Stimulated activated CD8-positive, alpha-beta memory T cell treated with anti-CD3 and anti-CD28 coated beads, Interleukin-15, amount 100 ng/mL, for 24 hours (primary cell): ENCODE measurements around the gene ZSCAN10.

ENCODE experiments used
- DNase-seq: peaks from one replicate; pipeline ENCODE4 v3.0.0-alpha.2; 2020; ENCODE audit warnings: low read depth

ZSCAN10 gene

DNA sequence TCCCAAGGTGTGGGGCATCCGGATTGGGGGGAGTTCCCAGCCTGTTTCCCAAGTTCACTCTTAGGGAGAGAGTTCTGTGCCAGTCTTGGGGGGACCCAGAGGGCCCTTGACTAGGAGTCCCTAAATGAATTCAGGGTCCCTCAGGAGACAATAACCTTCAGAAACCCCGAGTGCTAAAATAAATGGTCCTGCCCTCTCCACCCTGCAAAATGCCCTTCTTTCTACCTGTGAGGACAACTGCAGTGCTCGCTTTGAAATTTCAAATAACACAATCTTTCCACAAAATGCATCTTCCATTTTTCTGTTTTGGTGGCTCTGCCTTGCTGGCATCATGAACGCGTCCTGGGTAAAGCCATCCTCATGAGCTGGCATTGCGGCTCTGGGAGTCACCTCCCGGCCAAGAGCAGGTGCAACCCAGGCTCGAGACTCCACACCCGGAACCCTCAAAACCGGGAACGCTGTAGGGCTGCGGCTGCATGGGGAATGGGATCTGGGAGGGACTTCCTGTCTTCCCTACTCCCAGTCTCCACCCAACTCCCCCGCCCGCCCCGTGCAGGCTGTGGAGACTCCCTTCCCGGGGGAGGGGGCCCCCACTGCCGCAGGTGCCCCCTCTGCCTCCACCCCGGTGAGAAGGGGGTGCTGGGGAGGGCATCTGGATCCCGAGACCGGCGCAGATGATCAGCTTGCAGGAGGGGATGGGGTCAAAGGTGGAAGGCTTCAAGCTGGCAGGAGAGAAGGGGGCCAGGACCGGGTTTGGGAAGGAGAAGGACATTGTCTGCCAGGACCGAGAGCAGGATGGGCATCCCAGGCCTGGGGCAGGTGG is 13.2 kb upstream of the ZSCAN10 start, which contains the start of gene ZNF205:
TSS of gene ZNF205 (plus strand) at position 529 of the 823 bp plus-strand sequence. CDS start 845 bp downstream, outside the sequence.
- DNase-seq = no peak

GRCh38 chr16:3106205-3106928 is 7.3 kb upstream of the ZSCAN10 start:
- peak; percentile 79 for DNase-seq

- no peak for DNase-seq
Observed at GRCh38 chr16:3101841-3102470, 2.9 kb upstream of the ZSCAN10 start.

- DNase-seq = no peak
Observed at GRCh38 chr16:3101018-3101840, 2.1 kb upstream of the ZSCAN10 start.

- peak; percentile 89 for DNase-seq
Observed at GRCh38 chr16:3099732-3100499, 822 bp upstream of the ZSCAN10 start.

DNA sequence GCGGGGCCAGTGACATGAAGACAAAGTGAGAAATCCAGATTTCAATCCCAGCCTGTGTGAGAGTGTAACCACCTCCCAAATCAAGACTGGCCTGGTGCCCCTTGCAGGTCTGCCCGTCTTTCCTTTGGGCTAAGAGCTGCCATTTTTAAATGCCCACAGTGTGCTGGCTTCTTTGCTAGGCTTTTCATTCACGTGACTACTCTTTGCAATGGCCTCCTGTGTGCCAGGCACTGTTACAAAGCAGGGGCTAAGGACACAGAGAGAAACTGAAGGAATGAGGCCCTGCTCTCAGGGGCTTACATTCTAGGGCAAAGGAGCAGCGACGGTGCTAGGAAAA is 269 bp upstream of the ZSCAN10 start:
- DNase-seq = no peak

- no peak for DNase-seq
Observed at GRCh38 chr16:3097266-3097665, 1.8 kb downstream of the ZSCAN10 start.

DNA sequence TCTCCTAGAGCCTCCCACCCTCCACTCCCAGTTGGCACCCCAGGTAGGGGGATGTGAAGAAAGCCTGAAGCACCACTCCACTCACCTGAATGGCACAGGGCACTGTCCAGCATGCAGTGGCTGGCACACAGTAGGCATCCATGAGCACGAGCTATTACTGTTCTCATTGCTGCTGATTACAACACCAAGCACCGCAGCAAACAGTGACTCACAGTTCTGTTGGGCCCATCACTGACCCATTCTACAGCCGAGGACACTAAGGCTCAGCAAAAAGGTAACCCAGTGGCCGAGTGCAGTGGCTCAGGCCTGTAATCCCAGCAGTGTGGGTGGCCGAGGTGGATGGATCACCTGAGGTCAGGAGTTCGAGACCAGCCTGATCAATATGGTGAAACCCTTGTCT is 2.7 kb downstream of the ZSCAN10 start:
- no peak for DNase-seq

DNA sequence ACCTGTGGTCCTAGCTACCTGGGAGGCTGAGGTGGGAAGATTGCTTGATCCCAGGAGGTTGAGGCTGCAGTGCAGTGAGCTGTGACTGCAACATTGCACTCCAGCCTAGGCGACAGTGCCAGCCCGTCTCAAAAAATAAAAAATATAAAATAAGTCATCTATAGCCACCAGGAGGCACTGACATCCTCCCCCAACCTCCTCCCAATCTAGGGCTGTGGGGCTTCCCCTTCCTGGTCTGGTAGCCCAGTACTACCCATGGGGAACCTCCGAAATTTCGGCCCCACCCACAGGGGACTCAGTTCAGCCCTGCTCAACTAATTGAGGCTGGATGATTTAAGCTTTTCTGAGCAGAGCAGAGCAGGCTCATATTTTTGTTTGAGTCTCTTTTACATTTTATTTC is 3.2 kb downstream of the ZSCAN10 start:
- no peak for DNase-seq

- no peak for DNase-seq
Observed at GRCh38 chr16:3094289-3095027, 4.6 kb downstream of the ZSCAN10 start.

- no peak for DNase-seq
Observed at GRCh38 chr16:3092501-3092941, 6.6 kb downstream of the ZSCAN10 start.

GRCh38 chr16:3091551-3091950 is 7.5 kb downstream of the ZSCAN10 start:
- DNase-seq = no peak

- no peak for DNase-seq
Observed at GRCh38 chr16:3089717-3090592, 9.1 kb downstream of the ZSCAN10 start.

DNA sequence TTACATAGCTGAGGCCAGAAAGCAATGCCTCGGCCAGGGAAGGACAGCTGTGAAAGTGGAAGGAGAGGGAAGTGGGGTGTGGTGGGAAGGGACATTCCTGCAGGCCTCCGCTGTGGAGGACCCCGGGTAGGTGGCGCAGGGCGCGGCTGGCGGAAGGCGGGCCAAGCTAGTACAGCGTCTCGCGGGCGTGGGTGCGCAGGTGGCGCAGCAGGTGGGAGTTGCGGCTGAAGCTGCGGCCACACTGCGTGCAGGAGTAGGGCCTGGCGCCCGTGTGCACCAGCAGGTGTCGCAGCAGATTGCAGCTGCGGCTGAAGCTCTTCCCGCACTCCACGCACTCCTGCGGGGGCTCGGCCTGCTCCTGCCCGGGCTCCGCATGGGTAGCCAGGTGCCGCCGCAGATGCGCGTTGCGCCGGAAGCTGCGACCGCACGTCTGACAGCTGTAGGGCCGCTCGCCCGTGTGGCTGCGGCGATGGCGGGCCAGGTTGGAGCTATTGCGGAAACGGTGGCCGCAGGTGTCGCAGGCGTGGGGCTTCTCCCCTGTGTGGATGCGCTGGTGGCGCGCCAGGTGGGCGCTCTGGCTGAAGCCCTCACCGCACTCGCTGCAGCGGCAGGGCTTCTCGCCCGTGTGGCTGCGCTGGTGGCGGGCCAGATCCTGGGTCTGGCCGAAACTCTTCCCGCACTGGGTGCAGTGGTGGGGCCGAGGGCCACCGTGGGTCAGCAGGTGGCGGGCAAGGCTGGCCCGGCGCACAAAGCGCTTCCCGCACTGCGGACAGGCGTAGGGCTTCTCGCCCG is 10.0 kb downstream of the ZSCAN10 start:
- no peak for DNase-seq

DNA sequence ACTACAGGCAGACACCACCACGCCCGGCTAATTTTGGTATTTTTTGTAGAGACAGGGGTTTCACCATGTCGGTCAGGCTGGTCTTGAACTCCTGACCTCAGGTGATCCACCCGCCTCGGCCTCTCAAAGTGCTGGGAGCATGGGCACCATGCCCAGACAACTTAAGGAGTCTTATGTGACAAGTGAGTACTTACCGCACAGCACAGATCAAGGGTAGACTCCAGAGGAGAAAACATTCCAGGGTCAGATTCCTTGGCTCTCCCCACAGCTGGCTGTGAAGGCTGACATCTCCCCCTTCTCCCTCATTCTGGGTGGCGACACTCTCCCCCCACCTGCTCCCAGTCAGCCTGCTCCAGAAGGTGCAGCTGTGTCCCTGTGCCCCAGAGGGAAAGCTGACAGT is 10.6 kb downstream of the ZSCAN10 start:
- DNase-seq = no peak

GRCh38 chr16:3087243-3088235 is 11.6 kb downstream of the ZSCAN10 start:
- DNase-seq = no peak

DNA sequence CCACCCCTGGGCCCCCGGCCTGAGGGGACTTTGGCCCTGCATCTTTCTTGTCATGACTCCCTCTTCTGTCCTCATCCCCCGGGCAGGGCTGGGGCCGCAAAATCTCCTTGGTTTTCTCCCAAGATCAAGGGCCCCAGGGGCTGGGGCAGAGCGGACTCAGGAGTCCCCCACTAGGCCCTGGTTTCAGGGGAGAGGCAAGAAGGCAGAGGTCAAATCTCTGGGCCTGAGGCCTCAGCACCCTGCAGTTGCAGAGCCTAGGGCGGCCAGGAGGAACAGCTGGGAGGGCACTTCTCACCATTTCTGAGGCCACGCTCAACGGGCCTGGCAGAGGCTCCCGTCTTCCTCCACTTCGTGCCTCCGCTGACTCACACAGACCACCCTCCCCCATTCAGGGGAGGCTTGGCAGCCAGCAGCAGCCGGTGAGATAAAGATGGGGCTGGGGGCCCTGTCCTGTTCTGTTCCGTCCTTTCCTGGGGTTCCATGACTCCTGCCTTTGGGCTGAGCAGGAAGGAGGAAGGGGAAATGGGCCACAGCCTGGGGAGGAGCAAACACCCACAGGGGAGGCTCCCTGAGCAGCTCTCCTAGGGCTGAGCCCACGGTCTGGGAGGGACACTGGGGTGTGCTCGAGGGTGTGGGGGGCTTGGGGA is 12.4 kb downstream of the ZSCAN10 start:
- DNase-seq = no peak
